ENCODE measurements around the gene ADCY2.

Gene ADCY2

DNA sequence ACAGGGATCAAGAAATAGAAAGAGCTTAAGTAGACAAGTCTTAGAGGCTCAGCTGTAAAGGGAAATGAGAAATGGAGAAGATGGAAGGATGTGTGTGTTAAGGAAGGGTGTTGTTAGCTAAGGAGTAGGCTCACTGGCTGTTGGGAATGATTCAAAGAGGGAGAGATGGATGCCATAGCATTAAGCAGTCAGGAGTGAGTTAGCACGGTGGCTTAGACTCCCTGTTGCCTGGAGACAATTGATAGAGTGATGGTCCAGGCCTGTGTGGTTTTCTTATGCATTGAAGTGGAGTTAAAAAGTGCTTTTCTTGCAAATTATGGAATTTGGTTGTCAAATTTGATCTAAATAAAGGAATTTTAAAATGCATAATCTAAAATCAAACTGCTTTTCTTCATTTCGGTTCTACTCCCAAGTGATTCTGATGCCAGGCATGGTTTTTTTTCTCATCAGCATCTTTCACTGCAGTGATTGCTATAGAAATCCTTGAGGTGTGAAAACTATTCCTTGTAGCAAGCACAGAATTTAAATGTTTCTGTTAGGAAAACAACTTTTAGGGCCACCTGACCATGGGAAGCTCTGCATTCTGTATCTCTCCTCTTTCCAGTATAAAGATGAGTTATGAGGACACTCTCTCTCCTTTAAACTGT is 214.7 kb downstream of the ADCY2 start:
- POLR2A ChIA-PET, result no interaction called here
- H3K9me3 ChIP-seq (ENCODE audit: control insufficient read depth, insufficient read depth, low read depth, low read length), result no peaks in the 10 kb centered on the region
- no peak overlapping the region for H3K27ac ChIP-seq (ENCODE audit: extremely low read depth, low read depth, low read length)
- H3K4me3 ChIP-seq (ENCODE audit: low read depth, low read length), result no peak overlapping the region
- CTCF ChIA-PET, result no interaction called here
- no peak for TF ChIP-seq ZNF354C (tag by site-specific recombination; IDR thresholded peaks at IDR 0.05; ENCODE audit: borderline replicate concordance, low read depth)
- no peak for TF ChIP-seq ZNF843 (tag by site-specific recombination; IDR thresholded peaks at IDR 0.05)
- TF ChIP-seq, protein P1, sequence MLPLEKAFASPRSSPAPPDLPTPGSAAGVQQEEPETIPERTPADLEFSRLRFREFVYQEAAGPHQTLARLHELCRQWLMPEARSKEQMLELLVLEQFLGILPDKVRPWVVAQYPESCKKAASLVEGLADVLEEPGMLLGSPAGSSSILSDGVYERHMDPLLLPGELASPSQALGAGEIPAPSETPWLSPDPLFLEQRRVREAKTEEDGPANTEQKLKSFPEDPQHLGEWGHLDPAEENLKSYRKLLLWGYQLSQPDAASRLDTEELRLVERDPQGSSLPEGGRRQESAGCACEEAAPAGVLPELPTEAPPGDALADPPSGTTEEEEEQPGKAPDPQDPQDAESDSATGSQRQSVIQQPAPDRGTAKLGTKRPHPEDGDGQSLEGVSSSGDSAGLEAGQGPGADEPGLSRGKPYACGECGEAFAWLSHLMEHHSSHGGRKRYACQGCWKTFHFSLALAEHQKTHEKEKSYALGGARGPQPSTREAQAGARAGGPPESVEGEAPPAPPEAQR (tag by site-specific recombination; IDR thresholded peaks at IDR 0.05), result no peak
- TF ChIP-seq, protein P2, sequence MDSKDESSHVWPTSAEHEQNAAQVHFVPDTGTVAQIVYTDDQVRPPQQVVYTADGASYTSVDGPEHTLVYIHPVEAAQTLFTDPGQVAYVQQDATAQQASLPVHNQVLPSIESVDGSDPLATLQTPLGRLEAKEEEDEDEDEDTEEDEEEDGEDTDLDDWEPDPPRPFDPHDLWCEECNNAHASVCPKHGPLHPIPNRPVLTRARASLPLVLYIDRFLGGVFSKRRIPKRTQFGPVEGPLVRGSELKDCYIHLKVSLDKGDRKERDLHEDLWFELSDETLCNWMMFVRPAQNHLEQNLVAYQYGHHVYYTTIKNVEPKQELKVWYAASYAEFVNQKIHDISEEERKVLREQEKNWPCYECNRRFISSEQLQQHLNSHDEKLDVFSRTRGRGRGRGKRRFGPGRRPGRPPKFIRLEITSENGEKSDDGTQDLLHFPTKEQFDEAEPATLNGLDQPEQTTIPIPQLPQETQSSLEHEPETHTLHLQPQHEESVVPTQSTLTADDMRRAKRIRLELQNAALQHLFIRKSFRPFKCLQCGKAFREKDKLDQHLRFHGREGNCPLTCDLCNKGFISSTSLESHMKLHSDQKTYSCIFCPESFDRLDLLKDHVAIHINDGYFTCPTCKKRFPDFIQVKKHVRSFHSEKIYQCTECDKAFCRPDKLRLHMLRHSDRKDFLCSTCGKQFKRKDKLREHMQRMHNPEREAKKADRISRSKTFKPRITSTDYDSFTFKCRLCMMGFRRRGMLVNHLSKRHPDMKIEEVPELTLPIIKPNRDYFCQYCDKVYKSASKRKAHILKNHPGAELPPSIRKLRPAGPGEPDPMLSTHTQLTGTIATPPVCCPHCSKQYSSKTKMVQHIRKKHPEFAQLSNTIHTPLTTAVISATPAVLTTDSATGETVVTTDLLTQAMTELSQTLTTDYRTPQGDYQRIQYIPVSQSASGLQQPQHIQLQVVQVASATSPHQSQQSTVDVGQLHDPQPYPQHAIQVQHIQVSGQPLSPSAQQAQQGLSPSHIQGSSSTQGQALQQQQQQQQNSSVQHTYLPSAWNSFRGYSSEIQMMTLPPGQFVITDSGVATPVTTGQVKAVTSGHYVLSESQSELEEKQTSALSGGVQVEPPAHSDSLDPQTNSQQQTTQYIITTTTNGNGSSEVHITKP (tag by site-specific recombination; IDR thresholded peaks at IDR 0.05), result no peak
- no peak for TF ChIP-seq ZNF548 (tag by site-specific recombination; IDR thresholded peaks at IDR 0.05)
- TF ChIP-seq, protein P3, sequence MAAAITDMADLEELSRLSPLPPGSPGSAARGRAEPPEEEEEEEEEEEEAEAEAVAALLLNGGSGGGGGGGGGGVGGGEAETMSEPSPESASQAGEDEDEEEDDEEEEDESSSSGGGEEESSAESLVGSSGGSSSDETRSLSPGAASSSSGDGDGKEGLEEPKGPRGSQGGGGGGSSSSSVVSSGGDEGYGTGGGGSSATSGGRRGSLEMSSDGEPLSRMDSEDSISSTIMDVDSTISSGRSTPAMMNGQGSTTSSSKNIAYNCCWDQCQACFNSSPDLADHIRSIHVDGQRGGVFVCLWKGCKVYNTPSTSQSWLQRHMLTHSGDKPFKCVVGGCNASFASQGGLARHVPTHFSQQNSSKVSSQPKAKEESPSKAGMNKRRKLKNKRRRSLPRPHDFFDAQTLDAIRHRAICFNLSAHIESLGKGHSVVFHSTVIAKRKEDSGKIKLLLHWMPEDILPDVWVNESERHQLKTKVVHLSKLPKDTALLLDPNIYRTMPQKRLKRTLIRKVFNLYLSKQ (tag by site-specific recombination; IDR thresholded peaks at IDR 0.05; ENCODE audit: borderline replicate concordance), result no peak
- no peak for TF ChIP-seq ZNF133 (tag by site-specific recombination; IDR thresholded peaks at IDR 0.05)
- no peak for TF ChIP-seq ZNF169 (tag by site-specific recombination; IDR thresholded peaks at IDR 0.05)
- TF ChIP-seq EGR2 (tag by site-specific recombination; IDR thresholded peaks at IDR 0.05; ENCODE audit: low read depth), result no peak
- TF ChIP-seq ZNF423 (tag by site-specific recombination; IDR thresholded peaks at IDR 0.05), result no peak
- no peak for TF ChIP-seq ZSCAN23 (tag by site-specific recombination; IDR thresholded peaks at IDR 0.05)
- no peak for TF ChIP-seq ZNF266 (tag by site-specific recombination; IDR thresholded peaks at IDR 0.05; ENCODE audit: low read depth)
- H3K36me3 ChIP-seq (ENCODE audit: control insufficient read depth in 2 of 2, insufficient read depth in 1 of 2, low read length in 2 of 2), result no peaks in the 10 kb centered on the region
- no peaks in the 10 kb centered on the region for H3K4me1 ChIP-seq (ENCODE audit: control insufficient read depth, insufficient read depth, low read length)

DNA sequence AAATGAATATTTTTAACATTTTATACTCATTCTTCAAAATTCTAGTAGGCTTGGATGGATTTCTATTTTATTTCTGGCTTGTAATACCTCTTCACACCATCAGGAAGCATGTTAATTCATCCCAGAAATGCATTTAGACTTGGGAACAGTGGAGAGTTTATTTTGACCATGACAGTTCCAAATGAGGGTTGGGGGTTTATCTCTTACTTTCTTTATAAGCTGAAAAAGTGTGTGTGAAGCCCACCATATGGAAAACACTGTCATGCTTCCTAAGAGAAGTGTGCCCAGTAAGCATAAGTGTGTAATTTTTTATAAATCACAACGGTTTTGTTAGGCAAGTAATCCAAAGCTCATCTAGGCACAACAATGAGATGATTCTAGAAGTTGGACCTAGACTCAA is 215.6 kb downstream of the ADCY2 start:
- Histone ChIP-seq H3K4me3 (ENCODE audit: low read depth, low read length) (no peak overlapping the region), H3K9me3 (ENCODE audit: control insufficient read depth, insufficient read depth, low read depth, low read length) (no peaks in the 10 kb centered on the region), H3K27ac (ENCODE audit: extremely low read depth, low read depth, low read length) (no peak overlapping the region), H3K36me3 (ENCODE audit: control insufficient read depth in 2 of 2, insufficient read depth in 1 of 2, low read length in 2 of 2) (no peaks in the 10 kb centered on the region), H3K4me1 (ENCODE audit: control insufficient read depth, insufficient read depth, low read length) (no peaks in the 10 kb centered on the region)
- POLR2A ChIA-PET, result no interaction called here
- TF ChIP-seq SALL2 (tag by site-specific recombination; IDR thresholded peaks at IDR 0.05; ENCODE audit: borderline replicate concordance), result no peak
- no peak for TF ChIP-seq WT1 (tag by site-specific recombination; IDR thresholded peaks at IDR 0.05)
- TF ChIP-seq REPIN1 (tag by site-specific recombination; IDR thresholded peaks at IDR 0.05; ENCODE audit: low read depth), result no peak
- no peak for TF ChIP-seq ZNF155 (tag by site-specific recombination; IDR thresholded peaks at IDR 0.05)
- no peak for TF ChIP-seq ZNF777 (tag by site-specific recombination; IDR thresholded peaks at IDR 0.05; ENCODE audit: borderline replicate concordance)
- TF ChIP-seq ZNF555 (tag by site-specific recombination; conservative IDR thresholded peaks at IDR 0.05), result no peak
- no peak for TF ChIP-seq ZNF48 (tag by site-specific recombination; IDR thresholded peaks at IDR 0.05)
- TF ChIP-seq, protein P4, sequence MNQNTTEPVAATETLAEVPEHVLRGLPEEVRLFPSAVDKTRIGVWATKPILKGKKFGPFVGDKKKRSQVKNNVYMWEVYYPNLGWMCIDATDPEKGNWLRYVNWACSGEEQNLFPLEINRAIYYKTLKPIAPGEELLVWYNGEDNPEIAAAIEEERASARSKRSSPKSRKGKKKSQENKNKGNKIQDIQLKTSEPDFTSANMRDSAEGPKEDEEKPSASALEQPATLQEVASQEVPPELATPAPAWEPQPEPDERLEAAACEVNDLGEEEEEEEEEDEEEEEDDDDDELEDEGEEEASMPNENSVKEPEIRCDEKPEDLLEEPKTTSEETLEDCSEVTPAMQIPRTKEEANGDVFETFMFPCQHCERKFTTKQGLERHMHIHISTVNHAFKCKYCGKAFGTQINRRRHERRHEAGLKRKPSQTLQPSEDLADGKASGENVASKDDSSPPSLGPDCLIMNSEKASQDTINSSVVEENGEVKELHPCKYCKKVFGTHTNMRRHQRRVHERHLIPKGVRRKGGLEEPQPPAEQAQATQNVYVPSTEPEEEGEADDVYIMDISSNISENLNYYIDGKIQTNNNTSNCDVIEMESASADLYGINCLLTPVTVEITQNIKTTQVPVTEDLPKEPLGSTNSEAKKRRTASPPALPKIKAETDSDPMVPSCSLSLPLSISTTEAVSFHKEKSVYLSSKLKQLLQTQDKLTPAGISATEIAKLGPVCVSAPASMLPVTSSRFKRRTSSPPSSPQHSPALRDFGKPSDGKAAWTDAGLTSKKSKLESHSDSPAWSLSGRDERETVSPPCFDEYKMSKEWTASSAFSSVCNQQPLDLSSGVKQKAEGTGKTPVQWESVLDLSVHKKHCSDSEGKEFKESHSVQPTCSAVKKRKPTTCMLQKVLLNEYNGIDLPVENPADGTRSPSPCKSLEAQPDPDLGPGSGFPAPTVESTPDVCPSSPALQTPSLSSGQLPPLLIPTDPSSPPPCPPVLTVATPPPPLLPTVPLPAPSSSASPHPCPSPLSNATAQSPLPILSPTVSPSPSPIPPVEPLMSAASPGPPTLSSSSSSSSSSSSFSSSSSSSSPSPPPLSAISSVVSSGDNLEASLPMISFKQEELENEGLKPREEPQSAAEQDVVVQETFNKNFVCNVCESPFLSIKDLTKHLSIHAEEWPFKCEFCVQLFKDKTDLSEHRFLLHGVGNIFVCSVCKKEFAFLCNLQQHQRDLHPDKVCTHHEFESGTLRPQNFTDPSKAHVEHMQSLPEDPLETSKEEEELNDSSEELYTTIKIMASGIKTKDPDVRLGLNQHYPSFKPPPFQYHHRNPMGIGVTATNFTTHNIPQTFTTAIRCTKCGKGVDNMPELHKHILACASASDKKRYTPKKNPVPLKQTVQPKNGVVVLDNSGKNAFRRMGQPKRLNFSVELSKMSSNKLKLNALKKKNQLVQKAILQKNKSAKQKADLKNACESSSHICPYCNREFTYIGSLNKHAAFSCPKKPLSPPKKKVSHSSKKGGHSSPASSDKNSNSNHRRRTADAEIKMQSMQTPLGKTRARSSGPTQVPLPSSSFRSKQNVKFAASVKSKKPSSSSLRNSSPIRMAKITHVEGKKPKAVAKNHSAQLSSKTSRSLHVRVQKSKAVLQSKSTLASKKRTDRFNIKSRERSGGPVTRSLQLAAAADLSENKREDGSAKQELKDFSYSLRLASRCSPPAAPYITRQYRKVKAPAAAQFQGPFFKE (tag by site-specific recombination; IDR thresholded peaks at IDR 0.05; ENCODE audit: borderline replicate concordance), result no peak
- TF ChIP-seq ZNF791 (tag by site-specific recombination; IDR thresholded peaks at IDR 0.05), result no peak
- no peak for TF ChIP-seq ZNF416 (tag by site-specific recombination; IDR thresholded peaks at IDR 0.05)
- CTCF ChIA-PET, result interaction anchor here (0.7 kb wide), 1 partner anchor 136 kb away, joined by 4 read pairs; no protein-coding TSS in a partner anchor

Measured in HEK293 (cell line).